ENCODE results near the gene CLCF1.

- TF ChIP-seq CTCF (IDR thresholded peaks at IDR 0.05) (no peak), POLR2AphosphoS5 (IDR thresholded peaks at IDR 0.05) (no peak), POLR2A (IDR thresholded peaks at IDR 0.05) (no peak)
Measured at GRCh38 chr11:67323526-67323925, 49.9 kb downstream of the CLCF1 start.

All from stomach (tissue), 4 donors.